NCI-H1417 treated with DMSO at 0.1 percent for 48 hours (cell line): Measurements from ENCODE around the gene COL4A6.

Experiments
- DNase-seq: peaks from one replicate; lab custom pipeline; 2025; lab: John Stamatoyannopoulos, UW

Gene COL4A6

DNA sequence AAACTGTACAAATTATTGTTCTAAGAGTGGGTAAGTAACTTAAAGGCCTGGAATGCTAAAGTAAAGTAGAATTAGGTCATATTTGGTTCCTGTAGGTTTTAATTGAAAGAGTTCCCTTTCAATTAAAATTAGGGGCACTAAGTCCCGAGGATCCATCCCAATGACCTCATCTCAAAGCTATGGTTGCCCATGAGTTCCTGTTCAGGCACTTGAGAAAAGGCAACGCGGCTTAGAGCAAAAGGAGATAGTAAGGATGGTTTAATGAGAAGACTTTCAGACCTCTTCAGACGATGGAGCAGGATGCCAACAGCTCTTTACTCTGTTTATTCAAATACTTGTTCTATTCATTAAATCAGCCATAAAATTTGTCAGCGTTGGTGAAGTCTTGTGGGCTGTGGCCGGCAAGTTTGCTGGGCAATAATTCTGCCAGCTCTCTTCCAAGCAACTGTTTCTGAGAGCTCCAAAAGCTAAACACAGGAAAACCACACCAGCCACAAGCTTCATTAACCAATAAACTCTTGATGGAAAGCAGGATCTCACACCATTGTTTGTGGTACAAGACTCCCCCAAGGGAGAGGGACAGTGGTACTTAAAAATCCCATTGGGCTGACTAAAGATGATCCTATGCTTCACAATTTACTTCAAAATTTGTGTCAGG lies 167.4 kb downstream of the COL4A6 start:
- DNase-seq = no peak

DNA sequence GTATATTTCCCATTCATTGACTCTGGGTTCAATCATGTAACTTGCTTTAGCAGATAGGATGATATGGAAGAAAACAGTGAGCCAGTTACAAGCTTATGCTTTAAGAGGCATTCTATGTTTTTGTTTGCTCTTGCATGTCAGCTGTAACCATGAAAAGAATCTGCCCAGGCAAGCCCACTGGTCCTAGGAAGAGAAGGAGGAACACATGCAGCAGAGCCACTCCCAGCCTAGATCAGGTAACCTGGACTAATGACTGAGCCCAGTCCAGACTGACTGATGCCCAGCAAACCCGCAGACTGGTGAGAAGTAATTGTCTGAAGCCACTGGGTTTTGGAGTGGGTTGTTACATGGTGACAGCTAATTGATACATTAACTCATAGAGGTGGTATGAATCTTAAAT lies 167.9 kb downstream of the COL4A6 start:
- no peak for DNase-seq

DNA sequence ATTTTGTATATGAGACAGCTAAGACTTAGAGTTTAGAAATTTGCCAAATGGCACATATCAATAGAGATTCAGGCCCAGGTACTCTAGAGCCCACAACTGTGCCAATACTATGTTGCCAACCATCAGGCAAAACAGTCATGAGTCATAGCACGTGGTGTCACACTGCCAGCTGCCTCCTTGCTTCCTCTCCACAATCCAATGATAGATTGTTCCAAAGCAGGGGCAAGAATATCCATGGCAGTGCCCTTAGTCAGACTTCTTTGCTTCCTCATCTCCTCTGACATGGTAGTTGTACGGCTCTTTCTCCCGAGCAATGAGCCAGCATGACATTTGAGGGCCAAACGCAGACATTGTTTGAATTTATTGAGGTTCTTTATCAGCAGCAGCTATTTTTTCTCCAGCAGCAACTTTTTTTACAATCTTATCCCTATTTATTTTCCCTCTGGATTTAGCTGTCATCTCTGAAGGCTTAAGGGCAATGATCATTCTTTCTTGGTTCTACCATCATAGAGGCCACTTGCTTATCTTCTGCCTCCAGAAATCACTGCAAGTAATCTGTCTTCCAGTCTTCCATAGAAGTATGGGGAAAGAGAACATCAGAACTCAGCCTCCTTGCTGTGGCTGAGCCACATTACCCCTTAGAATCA lies 169.7 kb downstream of the COL4A6 start:
- DNase-seq = no peak

DNA sequence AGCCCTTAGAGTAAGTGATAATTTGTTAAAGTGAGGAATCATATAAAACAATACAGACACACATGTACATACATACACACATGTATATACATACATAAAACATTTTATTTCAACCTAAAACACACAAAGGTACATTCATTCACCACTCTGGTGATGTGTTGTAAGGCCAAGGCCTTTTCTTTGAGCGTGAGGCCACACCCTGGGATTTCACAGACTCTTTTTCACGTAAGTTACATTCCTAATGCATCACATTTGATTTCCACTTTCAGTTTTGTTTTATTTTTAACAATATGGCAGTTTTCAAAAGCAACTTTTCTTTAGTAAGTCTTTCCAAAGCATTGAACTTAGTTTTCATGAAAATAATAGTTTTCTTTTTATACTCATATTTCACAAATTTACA lies 170.7 kb downstream of the COL4A6 start:
- no peak for DNase-seq

DNA sequence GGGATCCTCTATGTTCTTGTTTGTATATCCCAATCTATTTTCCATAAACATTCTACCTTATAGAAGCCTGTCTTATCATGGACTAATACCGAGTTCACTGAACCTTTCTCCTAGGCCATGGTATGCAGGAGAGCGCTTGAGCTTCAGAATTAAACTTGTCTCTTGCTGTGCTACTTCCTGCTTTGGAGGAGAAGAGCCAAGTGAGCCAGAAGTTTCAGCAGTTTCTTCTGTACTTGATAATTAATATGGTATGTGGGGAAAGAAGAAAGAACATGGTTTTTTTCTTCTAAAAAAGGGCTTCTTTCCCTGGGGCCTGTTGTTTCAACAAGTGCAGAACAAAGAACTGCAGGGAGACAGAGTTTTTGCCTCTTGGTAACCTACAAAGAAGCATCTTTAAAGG lies 173.8 kb downstream of the COL4A6 start:
- no peak for DNase-seq

DNA sequence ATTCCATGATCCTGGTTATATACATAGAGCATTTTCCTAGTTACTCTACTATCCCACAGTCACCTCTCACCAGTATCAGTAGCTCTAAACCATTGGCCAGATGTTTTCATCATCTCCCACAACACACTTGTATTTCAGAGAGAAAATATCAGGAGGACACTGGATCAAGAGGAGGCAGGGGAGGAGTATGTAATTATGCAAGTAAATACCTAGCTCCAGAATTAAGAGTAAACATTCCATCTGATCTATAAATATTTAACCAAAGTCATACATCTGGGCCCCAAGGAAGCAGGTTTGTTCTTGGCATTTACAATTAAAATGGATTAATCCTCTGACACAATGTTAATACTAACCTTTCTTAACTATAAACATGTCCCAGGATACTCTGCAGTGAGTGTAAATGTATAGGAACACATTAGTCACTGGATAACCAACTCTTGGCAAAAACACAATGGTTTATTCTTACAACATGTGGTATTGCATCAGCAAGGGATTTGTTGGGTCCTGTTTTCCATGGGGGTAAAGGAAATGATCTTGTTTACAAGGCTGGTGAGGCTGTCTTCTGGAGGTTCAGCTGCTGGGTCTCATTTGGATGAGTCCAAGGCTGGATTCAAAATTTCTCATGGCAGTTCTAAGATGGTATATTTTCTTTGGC lies 176.5 kb downstream of the COL4A6 start:
- no peak for DNase-seq

DNA sequence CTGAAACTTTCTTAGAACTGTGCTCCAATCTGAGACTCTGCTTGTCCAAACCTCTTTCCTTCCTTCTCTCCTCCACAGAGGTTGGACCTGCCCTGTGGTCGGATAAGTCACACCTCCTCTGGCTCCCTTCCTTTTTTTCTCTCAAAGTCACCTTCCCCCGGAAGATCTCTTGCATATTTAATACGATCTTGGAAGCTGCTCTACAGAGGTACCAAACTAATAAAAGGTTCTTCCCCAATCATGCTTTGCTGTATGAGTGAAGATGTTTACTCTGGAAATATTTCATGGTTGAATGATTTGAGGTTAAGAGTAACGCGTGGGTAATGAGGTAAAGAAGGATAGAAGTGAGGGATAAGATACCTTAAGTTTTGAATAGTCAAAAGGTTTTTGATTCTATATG lies 180.7 kb downstream of the COL4A6 start:
- DNase-seq = no peak

DNA sequence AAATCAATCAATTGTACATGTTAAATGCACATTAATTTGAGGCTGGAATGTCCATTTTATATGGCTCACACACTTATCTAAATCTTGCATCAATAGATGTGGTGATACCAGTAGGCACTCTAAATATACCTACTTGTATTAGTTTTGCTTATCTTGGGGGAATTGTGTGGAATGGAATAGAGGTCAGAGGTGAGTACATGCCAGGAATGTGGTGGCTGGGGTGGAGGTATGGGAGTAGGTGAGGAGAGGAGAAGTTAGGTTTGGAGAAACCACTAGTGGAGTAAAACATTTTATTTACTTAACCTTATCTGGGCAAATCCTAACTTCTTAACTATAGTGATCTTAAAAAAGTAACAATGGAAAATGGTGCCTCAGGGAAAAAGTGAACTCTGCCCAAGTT lies 183.6 kb downstream of the COL4A6 start:
- DNase-seq = no peak

DNA sequence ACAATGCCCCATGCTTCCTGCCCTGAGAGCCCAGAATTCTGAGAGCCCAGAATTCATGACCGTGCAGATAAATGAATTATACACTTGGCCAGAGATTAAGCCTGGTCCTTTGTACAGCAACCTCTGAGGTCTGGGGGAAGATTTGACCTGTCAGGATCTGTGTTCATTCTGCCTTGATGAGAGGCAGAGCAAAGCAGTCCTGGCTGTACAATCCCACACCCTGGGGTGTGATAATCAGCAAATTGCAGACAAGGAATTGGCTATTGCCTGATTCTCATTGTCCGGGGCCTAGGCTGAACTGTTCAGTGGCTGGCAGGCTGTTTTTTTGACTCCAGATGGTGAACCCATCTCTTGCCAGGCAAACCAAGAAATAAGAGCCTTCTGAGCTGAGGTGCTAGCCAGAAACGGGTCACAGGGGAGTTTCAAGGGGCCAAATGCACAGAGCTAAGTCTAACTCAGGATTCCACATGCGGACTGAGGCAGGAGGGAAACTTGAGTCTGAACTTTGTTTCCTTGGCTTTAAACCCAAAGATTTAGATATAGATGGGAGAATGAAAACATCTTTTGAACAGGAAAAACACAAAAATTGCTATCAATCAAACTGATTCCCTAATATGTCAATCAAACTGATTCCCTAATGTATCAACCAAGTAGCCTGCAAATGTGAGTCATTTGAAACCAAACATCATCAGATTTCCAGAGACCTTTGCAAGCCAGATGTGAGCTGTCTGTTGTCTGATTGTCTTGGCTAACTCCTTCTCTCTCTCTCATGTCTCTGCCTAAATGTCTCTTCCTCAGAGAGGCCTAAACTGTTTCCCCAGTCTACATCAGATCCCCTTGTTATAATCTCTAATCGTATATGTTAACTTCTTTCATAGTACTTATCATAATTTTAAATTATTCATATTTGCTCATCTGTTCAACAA lies 187.3 kb downstream of the COL4A6 start:
- DNase-seq = no peak

DNA sequence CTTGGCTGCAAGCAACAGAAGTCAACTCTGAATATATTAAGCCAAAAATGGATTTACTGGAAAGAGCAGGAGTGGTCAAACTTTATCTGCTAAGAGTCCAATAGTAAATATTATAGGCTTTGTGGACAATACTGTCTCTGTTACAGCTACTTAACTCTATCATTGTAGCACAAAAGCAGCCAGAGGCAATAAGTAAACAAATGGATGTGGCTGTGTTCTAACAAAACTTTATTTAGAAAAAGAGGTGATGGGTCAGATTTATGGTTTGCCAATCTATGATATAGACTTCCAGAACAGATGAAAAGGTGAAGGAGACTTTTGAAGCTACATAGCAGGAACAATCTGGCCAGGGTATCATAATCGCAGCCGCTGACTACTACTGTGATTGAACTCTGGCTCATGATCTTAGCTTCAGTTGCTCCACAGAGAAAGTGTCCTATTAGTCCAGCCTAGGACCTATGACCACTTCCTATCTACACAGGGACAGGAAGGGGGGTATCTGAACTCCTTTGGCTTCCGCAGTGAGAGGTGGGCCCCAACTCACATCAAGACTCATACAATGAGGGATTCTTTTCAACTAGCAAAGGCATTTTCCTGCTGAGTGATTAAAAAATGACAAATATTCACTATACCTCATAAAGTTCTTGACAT lies 191.8 kb downstream of the COL4A6 start:
- no peak for DNase-seq

DNA sequence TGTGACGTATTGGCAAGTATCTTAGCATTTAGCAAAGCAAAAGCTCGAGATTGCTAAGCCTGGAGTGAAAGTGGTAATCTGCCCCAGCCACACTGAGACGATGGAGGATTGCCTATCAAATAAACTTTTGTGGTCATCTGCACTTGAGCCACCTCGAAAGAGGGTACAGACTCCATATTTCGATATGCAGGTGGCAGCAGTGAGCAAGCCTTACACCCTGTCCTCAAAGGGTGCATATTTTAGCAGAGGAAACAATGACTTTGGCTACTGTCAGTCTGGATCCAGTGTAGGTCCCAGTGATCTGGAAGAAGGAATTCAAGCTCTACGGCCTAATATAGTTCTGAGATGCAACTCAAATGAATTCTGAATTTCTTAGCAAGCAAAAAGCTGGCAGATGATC lies 192.8 kb downstream of the COL4A6 start:
- no peak for DNase-seq

DNA sequence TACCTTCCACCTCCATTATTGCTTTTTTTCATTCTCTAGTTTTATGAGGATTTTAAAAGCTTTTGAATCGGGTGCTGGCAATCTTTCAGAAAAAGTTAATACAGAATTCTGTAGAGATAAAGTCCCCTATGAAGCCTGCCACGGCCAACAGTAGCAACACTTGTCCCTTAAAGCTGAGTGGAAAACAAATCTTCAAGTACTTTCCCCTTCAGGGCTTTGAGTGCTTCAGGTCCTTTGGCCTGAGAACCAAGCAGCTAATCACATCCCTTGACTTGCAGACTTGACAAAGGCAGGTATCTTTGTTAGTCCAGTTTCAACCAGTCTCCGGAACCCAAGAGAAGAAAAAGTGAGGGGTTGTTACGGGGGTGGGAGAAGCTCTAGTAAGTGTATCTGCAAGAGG lies 202.2 kb downstream of the COL4A6 start:
- no peak for DNase-seq

DNA sequence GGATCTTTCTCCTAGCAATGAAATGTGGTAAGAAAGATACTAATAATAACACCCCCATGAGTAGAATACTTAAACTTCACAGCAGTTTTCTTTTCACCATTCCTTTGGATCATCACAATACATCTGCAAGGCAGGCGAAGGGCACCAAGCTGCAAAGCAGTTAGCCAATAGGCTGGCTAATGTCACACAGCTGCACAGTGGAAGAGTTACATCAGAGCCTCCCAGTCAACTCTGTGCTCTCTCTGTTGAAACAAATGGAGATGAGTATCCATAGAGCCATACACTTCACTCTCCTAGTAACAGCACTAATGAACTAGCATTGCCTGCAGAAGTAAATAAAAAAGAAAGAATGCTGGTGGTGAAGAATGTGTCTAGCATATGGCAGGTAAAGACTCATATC lies 207.6 kb downstream of the COL4A6 start:
- DNase-seq = no peak

DNA sequence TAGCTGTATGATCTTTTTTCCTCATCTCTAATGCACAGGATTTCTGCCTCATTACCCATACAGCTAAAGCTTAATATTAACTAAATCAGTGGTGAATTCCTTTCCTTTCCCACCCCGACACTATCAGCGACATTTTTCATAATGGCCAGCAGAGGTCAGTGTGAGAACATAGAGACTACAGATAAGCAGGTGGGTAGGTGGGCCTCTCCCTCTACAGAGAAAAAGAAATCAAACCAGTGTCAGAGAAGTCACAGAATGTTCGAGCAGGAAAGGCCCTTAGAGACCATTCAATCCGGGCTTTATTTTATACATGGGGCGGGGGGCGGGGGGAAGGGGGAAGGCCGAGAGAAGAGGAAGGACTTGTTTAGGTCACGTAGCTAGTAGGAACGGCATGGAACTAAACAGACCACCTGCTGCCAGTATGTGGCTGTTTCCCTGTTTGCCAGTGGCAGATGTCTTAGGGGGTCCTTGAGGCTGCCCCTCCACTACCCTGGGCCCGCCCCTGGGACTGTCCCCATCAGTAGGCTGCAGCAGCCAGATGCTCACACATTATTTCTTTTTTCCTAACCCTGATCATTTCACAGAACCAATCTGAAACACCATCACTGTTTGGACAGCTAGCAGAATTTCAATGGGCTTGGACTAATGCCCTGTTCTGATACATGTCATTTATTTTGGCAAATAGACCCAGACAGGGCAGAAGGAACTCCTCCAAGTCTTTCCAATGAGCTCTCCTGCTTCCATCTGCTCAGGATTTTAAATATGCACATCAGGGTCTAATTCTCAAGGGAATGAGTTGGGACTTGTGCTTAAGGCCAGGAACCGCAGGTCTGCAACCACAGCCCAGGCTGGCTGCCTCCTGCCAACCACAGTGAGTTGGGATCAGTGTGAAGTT lies 213.2 kb downstream of the COL4A6 start:
- DNase-seq = no peak

DNA sequence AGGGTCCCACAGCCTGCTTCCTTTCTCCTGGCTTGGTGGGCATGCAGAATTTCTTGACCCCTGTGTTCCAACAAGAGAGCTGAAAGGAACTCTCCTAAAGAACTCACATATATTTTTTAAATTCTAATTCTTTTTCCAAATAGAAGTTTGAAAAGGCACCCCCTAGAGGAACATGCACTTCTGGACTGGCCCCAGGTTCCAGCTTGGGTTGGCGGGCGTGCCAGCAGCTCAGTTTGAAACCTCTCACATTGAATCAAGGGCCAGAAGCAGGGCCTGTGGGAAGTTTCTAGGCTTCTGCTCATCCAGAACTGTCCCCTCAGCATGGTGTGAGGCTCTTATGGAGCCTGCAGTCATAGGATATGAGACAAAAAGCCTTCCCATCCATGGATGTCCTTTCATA lies 214.0 kb downstream of the COL4A6 start:
- DNase-seq = no peak

DNA sequence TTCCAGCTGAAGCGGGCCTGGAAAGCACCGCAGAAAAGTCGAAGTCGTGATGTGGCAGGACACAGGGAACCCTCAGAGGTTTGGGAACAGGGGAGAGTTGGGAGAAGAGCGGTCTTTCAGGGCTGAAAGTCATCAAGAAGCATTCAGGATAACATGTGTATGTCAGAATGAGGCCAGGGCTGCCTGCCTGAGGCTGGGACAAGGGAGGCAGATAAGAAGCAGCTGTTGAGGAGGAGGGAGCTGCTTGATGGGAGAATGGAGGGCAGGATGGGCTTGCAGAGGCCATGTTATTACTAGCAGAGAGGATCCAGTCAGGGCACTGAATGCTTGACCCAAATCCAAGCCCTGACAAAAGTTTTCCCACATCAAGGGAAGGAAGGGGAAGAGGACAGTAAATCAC lies 214.6 kb downstream of the COL4A6 start:
- DNase-seq = no peak

DNA sequence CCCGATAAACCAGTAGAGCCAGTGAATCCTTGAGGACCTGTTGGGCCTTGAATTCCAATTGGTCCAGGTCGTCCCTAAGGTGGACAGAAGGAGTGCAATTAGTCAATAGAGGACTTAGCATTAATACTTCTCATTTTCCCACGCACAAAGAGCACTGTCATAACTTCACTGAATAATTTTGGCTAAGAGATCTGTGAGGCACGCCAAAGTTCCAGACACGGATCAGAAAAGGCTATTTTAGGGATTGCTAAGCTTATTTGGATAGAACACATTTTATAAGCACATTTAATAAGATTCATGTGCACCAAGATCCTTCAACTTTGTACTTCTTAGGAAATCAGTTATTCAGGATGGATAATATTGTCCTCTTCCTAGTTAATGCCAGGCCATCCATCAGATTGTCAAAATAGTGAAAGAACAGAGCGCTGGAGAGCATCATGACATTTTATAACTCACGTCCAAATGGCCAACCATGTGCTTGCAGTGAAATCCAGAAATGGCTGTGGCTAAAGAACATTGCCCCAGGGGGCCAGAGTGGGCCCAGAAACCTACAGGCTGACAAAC lies 216.8 kb downstream of the COL4A6 start:
- DNase-seq = no peak

DNA sequence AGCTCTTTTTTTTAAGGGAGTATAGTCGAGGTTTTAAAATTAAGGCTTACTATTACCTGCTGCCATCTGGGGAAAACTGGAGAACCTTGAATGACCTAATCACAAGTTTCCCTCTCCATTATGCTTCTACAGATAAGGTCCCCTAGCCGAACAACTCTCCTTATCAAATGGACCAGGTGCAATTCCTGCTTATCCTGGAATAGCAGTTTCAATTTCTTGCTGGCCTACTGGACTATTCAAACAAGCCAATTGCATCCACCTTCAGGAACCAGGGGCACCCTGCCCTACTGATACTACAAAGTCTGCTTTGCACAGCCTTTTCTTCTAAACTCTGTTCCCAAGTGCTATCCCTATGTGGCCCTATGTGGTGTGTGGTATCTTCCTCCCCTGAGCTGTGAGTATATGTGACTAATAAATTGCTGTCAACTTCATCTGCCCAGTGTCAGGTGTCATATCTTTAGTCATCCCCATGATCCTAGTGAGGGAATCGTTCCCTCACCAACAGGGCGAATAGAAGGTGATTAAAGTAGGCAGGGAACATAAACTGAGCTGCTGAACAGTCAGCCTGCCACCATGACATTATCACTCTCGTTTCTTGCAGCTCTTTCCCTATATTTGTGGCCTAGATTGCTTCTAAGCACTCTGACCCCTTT lies 218.1 kb downstream of the COL4A6 start:
- DNase-seq = no peak

DNA sequence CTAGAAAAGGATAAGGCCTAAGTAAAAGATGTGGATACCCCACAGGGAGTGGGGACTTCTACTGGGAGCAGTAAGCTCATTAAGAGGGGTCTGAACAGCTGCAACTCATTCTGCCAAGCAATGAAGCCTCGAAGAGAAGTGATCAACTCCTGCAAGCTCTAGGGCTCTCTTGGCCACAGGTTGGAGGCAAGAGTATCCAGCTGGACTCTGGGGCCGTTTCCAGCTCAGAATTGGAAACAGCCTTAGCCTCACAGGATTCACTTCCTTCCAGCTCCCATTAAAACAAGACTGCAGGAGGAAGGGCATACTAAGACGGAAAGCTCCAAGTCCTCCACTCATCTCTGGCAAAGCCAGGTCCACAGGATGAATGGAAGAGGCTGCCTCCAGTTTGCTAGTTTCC lies 220.3 kb downstream of the COL4A6 start:
- DNase-seq = no peak

DNA sequence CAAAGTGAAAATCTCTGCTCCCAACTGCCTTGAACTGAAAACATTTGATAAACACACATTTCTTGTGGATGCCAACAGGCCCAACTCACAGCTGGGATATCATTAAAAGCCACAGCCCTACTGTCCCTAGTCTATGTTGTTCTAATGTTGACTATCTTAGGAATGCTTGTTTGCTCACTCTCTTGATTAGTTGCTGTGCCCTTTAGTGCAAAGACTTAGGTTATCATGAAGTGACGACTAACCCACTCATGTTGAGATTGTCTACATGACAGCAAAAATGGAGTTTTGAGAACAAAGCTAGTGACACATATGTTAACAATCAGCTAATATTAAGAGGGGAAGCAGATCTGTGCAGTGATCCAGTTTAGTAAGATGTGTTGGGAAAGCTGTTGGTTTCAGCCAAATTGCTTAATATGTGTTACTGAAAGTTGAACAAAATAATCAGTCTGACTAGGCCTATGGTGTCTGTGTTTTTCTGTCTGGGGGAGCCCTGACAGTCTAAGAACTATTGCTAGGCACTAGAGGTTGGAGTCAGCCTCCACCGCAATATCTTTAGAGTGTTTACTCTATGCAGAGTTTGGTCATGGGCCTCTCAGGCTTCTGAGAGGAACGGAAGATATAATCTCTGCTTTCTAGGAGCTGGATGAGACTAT lies 221.2 kb downstream of the COL4A6 start:
- DNase-seq = no peak
